Mononuclear cell (primary cell): ENCODE measurements around the gene CNPY4. TPM values are rescaled to one million over a fixed set of nuclear protein-coding genes. Genes with fewer than 3 reads are reported as not detected.

Experiments used
- H3K27me3 ChIP-seq: 2 replicates; pipeline ENCODE4 v1.6.0; 2011; ENCODE audit warnings: low read length, control low read depth; ENCODE audit not compliant: insufficient read depth
- H3K4me1 ChIP-seq: 2 replicates; pipeline ENCODE4 v1.5.1; 2011; ENCODE audit warnings: mild to moderate bottlenecking, low read length, control low read depth; ENCODE audit not compliant: insufficient read depth
- H3K4me3 ChIP-seq: 2 replicates; pipeline ENCODE4 v1.5.1; 2011; ENCODE audit warnings: mild to moderate bottlenecking, low read length, moderate library complexity
- H3K9me3 ChIP-seq: 2 replicates; pipeline ENCODE4 v1.5.1; 2011; ENCODE audit warnings: low read depth, mild to moderate bottlenecking, control low read depth, low read length
- total RNA-seq: library from RNA; depleted of rRNA; stranded (reverse); fragments of >200 nt; gene quantifications from one replicate; pipeline ENCODE4 v1.2.3, GENCODE V29; 2012

CNPY4 gene
- total RNA-seq, 1 donor = 13.3 TPM

DNA sequence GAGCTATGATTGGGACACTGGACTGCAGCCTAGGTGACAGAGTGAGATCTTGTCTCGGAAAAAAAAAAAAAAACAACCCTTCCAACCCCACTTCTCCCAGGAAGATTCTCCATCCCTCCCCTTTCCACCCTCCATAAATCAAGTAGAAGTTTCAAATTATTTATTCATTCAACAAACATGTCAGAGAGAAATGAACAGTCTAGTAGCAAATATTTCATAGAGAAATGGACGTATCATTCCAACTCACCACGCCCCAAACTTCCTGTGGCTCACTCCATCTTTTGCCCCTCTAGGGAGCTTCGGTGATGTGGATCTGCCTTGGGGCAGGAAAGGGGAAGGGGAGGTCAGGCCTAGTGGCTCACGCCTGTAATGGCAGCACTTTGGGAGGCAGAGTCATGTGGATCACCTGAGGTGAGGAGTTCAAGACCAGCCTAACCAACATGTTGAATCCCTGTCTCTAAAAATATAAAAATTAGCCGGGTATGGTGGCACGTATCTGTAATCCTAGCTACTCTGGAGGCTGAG is 39.7 kb downstream of the CNPY4 start:
- no peaks in the 10 kb centered on the region for H3K27me3 ChIP-seq
- H3K4me1 ChIP-seq = peaks cover 59% of the 10 kb centered on the region
- no peaks in the 10 kb centered on the region for H3K9me3 ChIP-seq
- H3K4me3 ChIP-seq = peak overlapping the region; percentile 83

DNA sequence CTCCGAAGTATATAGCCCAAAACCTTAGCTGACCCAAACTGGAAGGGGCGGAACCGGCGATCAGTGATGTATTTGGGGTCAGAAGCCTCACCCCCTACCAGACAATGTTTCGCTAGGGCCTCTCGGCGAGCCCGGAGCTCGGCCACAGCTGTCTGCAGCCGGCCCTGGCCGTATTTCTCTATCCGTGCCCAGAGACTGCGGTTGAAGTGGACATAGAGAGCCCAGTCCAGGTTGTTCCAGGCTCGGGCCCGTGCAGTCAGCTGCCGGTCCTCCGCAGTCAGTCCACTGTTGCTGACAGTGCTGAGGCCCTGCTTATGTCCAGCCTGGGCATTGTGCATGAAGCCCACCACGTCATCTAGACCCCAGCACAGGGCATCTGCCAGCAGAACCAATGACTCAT is 40.6 kb downstream of the CNPY4 start:
- Histone ChIP-seq H3K9me3 (no peaks in the 10 kb centered on the region), H3K4me1 (peaks cover 54% of the 10 kb centered on the region), H3K4me3 (no peak overlapping the region), H3K27me3 (no peaks in the 10 kb centered on the region)

DNA sequence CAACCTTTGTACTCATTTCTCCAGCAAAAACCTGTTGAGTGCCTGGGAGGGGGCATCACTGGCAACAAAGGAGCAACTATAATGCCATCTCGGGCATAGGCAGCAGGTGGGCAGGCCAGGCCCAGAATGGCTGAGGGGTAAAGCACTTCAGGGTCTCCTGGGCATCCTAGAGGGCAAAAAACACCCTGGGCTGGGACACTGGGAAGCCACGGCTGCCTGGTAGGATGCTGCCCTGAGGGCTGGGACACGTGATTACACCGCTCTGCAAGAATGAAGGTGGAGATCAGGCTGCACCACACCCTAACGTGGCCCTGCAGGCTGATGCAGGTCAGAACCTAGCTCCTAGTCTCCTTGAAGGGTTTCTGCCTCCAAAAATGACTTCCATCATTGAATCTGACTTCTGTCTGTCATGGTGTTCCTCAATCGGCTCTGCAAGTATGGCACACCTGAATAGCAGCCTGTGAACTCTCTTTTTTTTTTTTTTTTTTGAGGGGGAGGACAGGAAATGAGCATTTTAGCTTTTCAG is 43.6 kb downstream of the CNPY4 start:
- Histone ChIP-seq H3K9me3 (no peaks in the 10 kb centered on the region), H3K27me3 (peaks cover 17% of the 10 kb centered on the region), H3K4me3 (no peak overlapping the region), H3K4me1 (peaks cover 48% of the 10 kb centered on the region)

DNA sequence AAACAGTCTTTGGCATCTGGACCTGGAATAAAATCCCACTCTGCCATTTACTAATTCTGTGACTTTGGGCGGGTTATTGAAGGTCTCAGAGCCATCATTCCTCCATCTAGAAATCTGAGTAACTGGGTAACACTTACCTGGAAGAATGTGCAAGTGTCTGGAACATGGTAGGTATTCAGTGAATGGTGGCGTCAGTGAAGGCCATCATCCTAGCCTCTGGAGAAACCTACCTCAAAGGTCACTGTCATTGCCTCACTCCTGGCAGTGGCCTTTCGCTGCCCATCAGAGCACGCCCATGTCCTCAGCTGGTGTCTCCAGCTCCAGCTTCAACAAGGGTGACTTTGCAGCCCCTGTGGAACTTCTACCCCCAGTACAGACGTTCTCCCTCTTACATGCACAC is 44.4 kb downstream of the CNPY4 start:
- no peaks in the 10 kb centered on the region for H3K9me3 ChIP-seq
- peaks cover 52% of the 10 kb centered on the region for H3K4me1 ChIP-seq
- H3K4me3 ChIP-seq = no peak overlapping the region
- H3K27me3 ChIP-seq = peaks cover 24% of the 10 kb centered on the region

DNA sequence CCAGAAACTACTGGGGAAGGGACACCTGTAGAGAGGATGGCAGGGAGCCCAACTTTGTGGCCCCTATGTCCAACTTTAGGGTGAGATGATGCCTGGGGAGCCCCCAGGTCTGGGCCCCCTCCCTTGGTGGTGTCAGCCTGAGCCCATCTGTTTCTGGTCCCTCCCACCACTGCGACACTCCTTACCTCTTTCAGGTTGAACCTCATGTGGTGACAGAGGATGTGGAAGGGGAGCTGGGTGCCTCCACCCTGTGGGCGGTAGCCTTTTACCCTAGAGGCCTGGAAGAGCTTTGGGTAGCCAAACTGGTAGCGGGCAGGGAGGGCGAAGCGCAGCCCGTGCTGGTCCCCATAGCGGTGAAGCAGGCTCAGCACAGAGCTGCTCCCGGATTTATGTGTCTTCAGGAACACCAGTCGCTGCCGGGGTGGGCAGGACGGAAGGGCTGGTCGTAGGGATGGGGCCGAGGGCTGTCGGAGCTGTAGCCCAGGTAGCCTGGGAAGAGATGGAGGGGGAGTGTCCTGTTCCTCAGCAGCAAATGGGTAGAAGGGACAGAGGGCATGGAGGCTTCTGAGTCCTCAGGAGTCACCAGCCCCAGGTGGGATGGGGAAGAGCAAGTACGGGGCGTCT is 47.0 kb downstream of the CNPY4 start:
- H3K4me1 ChIP-seq = peaks cover 64% of the 10 kb centered on the region
- H3K4me3 ChIP-seq = no peak overlapping the region
- peaks cover 34% of the 10 kb centered on the region for H3K27me3 ChIP-seq
- no peaks in the 10 kb centered on the region for H3K9me3 ChIP-seq

DNA sequence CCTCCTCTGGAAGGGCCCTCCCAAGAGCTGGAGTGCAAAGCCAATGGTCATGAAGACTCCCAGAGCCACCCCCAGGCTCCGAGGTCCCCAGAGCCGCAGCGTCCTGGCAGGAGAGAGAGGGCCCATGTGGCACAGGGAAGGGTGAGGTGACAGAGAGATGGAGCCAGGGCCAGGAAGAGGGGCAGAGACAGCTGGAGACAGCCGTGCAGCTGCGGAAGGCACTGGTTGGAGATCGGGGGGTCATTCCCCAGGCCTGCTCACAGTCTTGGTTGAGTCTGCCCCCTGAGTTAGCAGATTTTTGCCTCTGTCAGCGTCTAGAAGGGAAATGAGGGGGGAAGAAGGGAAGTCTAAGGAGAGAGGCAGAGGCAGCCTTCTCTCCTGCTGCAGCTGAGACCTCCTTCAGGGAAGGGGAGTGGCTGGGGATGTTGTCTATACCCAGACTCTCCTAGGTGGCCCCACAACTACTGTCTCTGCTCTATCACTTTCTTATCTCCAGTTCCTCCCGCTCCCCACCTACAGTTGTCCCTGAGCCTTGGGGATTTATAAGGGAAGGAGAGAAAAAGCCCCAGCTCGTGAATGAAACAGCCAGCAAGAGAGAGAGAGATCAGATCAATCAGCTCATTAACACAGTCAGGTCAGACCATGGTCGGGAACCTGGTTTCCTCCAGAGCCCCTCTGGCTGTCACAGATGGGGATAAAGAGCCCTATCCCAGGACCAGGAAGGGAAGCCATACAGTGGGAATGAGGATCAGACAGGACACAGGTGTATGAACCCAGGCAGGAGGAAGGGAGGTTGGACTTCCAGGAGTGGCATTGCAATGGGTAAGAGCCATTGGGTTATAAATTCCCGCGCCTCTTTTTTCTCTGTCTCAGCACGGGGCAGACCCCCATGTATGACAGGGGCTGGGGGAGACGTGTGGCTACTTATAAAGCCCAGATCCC is 47.8 kb downstream of the CNPY4 start:
- peaks cover 39% of the 10 kb centered on the region for H3K27me3 ChIP-seq
- no peaks in the 10 kb centered on the region for H3K9me3 ChIP-seq
- peaks cover 69% of the 10 kb centered on the region for H3K4me1 ChIP-seq
- no peak overlapping the region for H3K4me3 ChIP-seq

DNA sequence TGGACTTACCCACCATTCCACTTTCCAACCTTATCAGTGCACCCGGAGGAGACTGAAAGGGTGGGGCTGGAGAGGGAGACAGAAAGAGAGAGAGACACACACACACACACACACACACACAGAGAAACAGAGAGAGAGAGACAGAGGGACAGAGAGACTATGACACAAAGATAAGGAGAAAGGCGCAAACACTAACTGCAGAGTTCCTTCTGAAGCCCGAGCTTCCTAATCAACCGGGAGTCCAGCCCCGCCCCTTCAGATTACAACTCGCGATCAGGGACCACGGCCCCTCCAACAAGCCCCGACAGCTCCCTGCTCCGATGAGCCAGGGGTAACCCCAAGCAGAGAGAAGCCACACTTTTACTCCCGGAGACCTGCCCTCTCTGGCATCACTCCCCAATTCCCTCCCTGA is 48.5 kb downstream of the CNPY4 start:
- H3K4me1 ChIP-seq = peaks cover 66% of the 10 kb centered on the region
- H3K27me3 ChIP-seq = peaks cover 39% of the 10 kb centered on the region
- no peaks in the 10 kb centered on the region for H3K9me3 ChIP-seq
- peak overlapping the region; percentile 12 for H3K4me3 ChIP-seq

DNA sequence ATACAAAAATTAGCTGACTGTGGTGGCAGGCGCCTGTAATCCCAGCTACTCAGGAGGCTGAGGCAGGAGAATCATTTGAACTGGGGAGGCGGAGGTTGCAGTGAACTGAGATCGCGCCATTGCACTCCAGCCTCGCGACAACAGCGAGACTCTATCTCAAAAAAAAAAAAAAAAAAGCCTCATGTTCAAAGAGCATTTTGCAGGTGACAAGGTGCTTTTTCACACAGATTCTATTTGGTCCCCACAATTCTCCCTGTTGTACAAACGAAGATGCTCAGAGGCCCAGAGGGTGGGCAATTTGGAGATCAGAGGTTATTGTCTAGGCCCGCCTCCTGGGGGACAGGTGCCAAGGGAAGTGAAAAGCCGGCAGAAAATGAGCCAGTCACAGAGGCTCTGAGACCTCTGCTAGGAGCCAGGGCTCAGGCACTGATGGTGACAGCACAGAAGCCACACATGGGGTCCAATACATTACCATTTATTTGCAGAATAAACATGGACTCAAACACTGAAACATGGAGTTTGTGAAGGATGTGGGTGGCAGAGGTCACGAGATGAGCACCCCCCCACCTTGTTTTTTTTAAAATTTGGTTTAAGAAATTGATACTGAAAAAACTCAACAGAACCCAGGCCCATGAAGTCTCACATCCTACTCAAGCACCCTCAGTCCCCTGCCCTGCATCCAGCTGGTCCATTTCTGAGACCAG is 49.9 kb downstream of the CNPY4 start:
- peaks cover 39% of the 10 kb centered on the region for H3K27me3 ChIP-seq
- peaks cover 52% of the 10 kb centered on the region for H3K4me1 ChIP-seq
- no peaks in the 10 kb centered on the region for H3K9me3 ChIP-seq
- H3K4me3 ChIP-seq = no peak overlapping the region

DNA sequence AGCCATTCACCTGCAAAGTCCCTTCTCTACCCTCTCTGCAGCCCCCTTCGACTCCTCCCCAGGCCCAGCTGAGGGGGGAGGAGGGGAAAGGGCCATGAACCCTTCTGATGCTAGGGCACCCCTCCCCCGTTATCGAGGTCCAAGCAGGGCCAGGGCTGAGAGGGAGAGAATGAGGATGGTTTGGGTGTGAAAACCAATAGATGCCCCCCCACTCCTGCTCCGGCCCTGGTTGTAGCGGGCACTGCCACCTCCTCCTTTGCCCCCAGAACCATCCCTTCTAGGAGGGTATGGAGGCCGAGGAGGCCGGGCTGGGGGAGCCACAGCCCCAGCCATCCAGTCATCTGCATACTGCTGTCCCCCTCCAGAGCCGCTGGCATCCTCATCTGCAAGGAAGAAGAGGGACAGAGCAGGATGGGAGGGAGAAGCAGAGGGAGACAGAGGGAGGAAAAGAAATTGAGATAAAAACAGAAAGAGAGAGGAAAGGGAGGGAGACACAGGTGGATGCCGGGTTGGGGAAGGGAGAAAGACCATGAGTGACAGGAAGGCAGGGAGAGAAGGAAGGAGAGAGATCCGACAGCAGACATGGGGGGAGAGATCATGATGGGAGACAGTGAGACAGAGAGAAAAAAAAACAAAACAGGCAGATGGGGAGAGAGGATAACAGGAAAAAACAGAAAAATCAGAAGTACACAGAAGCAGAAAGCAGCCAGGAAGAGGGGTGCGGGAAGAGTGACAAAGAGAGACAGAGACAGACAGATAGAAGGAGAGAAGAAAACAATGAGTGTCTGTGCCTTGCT is 50.9 kb downstream of the CNPY4 start:
- Histone ChIP-seq H3K27me3 (peaks cover 39% of the 10 kb centered on the region), H3K4me1 (peaks cover 51% of the 10 kb centered on the region), H3K9me3 (no peaks in the 10 kb centered on the region), H3K4me3 (no peak overlapping the region)

DNA sequence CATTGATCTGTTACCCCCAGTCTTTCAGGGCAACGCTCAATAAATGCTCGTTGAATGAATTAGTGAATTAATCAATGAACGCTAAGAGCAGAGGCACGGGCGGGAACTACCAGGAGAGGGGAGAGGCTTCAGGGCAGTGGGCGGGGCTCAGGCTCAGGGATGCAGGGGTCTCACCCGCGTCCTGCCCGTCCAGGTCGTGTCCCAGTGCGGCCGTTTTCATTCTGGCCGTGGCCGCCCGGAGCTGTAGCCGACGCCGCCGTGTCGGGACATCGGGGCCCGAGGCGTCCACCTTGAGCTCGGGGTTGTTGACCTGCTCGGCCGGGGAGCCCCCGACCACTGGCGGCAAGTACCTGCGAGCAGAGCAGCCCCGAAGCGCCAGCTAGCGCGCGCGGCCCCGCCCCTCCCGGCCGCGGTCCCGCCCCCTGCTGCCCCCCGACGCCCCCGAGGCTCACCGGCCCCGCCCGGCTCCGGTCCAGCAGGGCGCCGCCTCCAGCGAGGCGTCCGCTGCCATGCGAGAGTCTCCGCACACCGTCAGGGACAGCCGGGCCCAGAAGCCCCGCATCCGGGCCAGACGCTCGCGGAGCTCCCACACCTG is 51.8 kb downstream of the CNPY4 start:
- Histone ChIP-seq H3K4me1 (peaks cover 48% of the 10 kb centered on the region), H3K27me3 (peaks cover 39% of the 10 kb centered on the region), H3K4me3 (peak overlapping the region; percentile 22), H3K9me3 (no peaks in the 10 kb centered on the region)

DNA sequence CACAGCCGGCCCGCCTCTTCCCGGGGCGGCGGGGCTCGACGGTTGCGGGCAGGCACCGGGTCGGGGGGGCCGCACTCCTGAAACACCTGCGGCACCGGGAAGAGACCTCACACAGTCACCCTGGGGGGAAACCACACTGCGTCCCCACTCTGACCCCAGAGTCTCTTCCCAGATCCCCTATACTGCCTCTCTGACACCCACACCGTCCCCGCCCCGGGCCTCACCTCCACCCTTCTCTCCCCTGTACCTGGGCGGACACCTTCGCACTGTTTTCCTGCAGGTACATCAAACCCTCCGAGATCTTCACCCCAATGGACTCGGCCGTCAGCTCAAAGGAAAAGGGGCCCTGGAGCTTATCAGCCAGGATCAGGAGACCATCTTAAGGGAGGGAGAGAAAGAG is 52.4 kb downstream of the CNPY4 start:
- Histone ChIP-seq H3K27me3 (peaks cover 34% of the 10 kb centered on the region), H3K4me3 (no peak overlapping the region), H3K4me1 (peaks cover 42% of the 10 kb centered on the region), H3K9me3 (no peaks in the 10 kb centered on the region)

DNA sequence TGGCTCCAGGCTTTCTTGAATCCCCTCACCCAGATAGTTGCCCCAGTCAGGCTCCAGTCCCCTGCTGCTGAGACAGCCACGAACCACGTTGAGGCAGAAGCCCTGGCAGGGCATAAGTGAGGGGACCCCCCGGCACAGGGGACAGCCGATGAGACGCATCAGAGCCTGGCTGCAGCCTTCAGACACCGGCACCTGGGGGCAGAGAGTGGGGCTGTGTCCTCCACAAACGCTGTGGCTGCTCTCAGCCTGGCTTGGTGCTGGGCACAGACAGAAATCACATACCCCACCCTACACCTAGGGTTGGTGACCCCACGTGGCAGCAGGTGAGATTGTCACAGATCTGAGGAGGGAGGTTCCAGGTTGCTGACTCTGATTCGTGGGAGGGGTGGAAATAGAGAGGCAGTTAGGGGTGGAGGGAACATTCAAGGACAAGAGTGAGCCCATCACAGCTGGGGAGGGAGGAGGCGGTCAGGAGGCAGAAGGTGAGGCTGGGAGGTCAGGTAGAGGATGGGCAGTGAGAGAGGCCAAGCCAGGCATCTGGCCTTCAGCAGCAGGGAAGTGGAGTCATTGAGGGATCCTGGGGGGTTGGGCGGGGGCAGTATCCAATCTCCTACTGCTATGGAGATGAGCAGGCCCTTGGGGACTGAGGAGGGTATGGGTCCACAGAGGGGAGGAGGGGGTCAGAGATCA is 54.5 kb downstream of the CNPY4 start:
- Histone ChIP-seq H3K9me3 (no peaks in the 10 kb centered on the region), H3K4me1 (peaks cover 35% of the 10 kb centered on the region), H3K27me3 (peaks cover 15% of the 10 kb centered on the region), H3K4me3 (no peak overlapping the region)

DNA sequence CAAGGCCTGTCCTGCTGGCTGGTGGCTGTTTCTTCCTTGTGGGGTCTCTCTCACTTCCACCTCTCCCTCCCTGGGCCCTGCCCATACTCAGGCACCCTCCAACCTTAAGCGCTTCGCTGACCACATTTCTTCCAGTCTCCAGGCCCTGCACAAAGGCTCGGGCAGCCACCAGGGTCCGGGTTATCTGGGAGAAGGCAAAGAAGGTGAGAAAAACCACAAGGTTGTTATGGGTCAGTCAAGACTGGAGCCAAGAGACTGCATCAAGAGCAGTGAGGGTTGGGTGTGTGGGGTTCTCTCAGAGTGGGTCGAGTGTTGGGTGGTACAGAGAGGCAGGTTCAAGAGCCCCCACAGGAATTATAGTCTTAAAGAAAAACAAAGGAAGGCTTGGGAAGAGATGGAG is 55.1 kb downstream of the CNPY4 start:
- H3K27me3 ChIP-seq = peaks cover 15% of the 10 kb centered on the region
- H3K9me3 ChIP-seq = no peaks in the 10 kb centered on the region
- no peak overlapping the region for H3K4me3 ChIP-seq
- H3K4me1 ChIP-seq = peaks cover 29% of the 10 kb centered on the region
